Large intestine (tissue), 12 donors: ENCODE results near the gene CUL1. TPM values are rescaled to one million over a fixed set of nuclear protein-coding genes. Genes with fewer than 3 reads are reported as not detected.

Experiments
- DNase-seq, 2 donors: peaks; one replicate each; pipeline versions ENCODE4 v3.0.0 to v3.0.0-alpha.2; 2013
- H3K27ac ChIP-seq: one replicate; pipeline ENCODE4 v1.5.1; 2013; ENCODE audit warnings: low read length
- H3K27me3 ChIP-seq: 2 replicates; pipeline ENCODE4 v1.6.1; 2013; ENCODE audit warnings: low read length; ENCODE audit not compliant: control insufficient read depth, insufficient read depth
- H3K36me3 ChIP-seq: 2 replicates; pipeline ENCODE4 v1.6.1; 2013; ENCODE audit warnings: low read length; ENCODE audit not compliant: control insufficient read depth, insufficient read depth
- H3K4me1 ChIP-seq: one replicate; pipeline ENCODE4 v1.6.1; 2013; ENCODE audit warnings: low read length; ENCODE audit not compliant: control insufficient read depth, insufficient read depth
- H3K4me3 ChIP-seq: one replicate; pipeline ENCODE4 v1.5.1; 2013; ENCODE audit warnings: low read length
- H3K9me3 ChIP-seq: one replicate; pipeline ENCODE4 v1.6.1; 2013; ENCODE audit warnings: mild to moderate bottlenecking, low read depth, low read length, moderate library complexity; ENCODE audit not compliant: control insufficient read depth
- WGBS: methylation state at CpG from one replicate; pipeline ENCODE4 v1.1.5; 2013; ENCODE audit warnings: low lambda C conversion rate; ENCODE audit not compliant: insufficient coverage; 5-methylcytosine and 5-hydroxymethylcytosine counted together
- long read RNA-seq, 11 donors: transcript quantifications; one replicate each; lab custom pipeline, GENCODE V29; 2026
- polyA plus RNA-seq: library from polyadenylated mRNA; unstranded; fragments of 120-200 nt; gene quantifications from one replicate; pipeline ENCODE4 v1.2.1, GENCODE V29; 2013

The CUL1 gene
- polyA plus RNA-seq, result 43.7 TPM
- long read RNA-seq, donor 1, transcript CUL1-201 (22 exons, 3,064 nt), result major isoform, 6 of 7 reads
- long read RNA-seq, donor 1, partial matches to known transcripts, result 0 of 7 reads
- long read RNA-seq, donor 1, other reads (novel, unspliced or antisense), result 0 of 7 reads
- long read RNA-seq, donor 2, transcript CUL1-201 (22 exons, 3,064 nt), result major isoform, 9 of 15 reads
- long read RNA-seq, donor 2, partial matches to known transcripts, result 6 of 15 reads
- long read RNA-seq, donor 2, other reads (novel, unspliced or antisense), result 0 of 15 reads
- long read RNA-seq, donor 3, transcript CUL1-201 (22 exons, 3,064 nt), result major isoform, 15 of 25 reads
- long read RNA-seq, donor 3, partial matches to known transcripts, result 9 of 25 reads
- long read RNA-seq, donor 3, other reads (novel, unspliced or antisense), result 0 of 25 reads
- long read RNA-seq, donor 4, result 0 reads
- long read RNA-seq, donor 5, transcript CUL1-201 (22 exons, 3,064 nt), result major isoform, 7 of 8 reads
- long read RNA-seq, donor 5, partial matches to known transcripts, result 0 of 8 reads
- long read RNA-seq, donor 5, other reads (novel, unspliced or antisense), result 0 of 8 reads
- long read RNA-seq, donor 6, transcript CUL1-201 (22 exons, 3,064 nt), result major isoform, 10 of 16 reads
- long read RNA-seq, donor 6, partial matches to known transcripts, result 5 of 16 reads
- long read RNA-seq, donor 6, other reads (novel, unspliced or antisense), result 0 of 16 reads
- long read RNA-seq, donor 7, partial matches to known transcripts, result 0 of 4 reads
- long read RNA-seq, donor 7, other reads (novel, unspliced or antisense), result 0 of 4 reads
- long read RNA-seq, donor 8, partial matches to known transcripts, result 13 of 16 reads
- long read RNA-seq, donor 8, other reads (novel, unspliced or antisense), result 0 of 16 reads
- long read RNA-seq, donor 9, transcript CUL1-201 (22 exons, 3,064 nt), result major isoform, 9 of 14 reads
- long read RNA-seq, donor 9, partial matches to known transcripts, result 5 of 14 reads
- long read RNA-seq, donor 9, other reads (novel, unspliced or antisense), result 0 of 14 reads
- long read RNA-seq, donor 10, transcript CUL1-201 (22 exons, 3,064 nt), result major isoform, 11 of 17 reads
- long read RNA-seq, donor 10, partial matches to known transcripts, result 6 of 17 reads
- long read RNA-seq, donor 10, other reads (novel, unspliced or antisense), result 0 of 17 reads
- long read RNA-seq, donor 11, transcript CUL1-201 (22 exons, 3,064 nt), result major isoform, 10 of 16 reads
- long read RNA-seq, donor 11, partial matches to known transcripts, result 6 of 16 reads
- long read RNA-seq, donor 11, other reads (novel, unspliced or antisense), result 0 of 16 reads

GRCh38 chr7:148698397-148699023, at the start of gene CUL1:
TSS of gene CUL1 (plus strand) at chr7:148698903. CDS start at chr7:148730123, 31,220 bp downstream.
- Histone ChIP-seq H3K9me3 (no peaks in the 10 kb centered on the region), H3K4me1 (peaks cover 5% of the 10 kb centered on the region), H3K27me3 (no peaks in the 10 kb centered on the region), H3K27ac (peak within 1 kb of the TSS; percentile 88), H3K36me3 (no peaks in the 10 kb centered on the region), H3K4me3 (peak within 1 kb of the TSS; percentile 87)
- no CpG with 5 or more reads among the region's 84 CpGs for WGBS
- peak; percentile 63 to 89 for DNase-seq

- peaks cover 2% of the 10 kb centered on the region for H3K27me3 ChIP-seq
- H3K27ac ChIP-seq, result no peak overlapping the region
- H3K4me1 ChIP-seq, result no peaks in the 10 kb centered on the region
- no peaks in the 10 kb centered on the region for H3K9me3 ChIP-seq
- WGBS, result no CpG with 5 or more reads among the region's 4 CpGs
- DNase-seq, result no peak
- H3K36me3 ChIP-seq, result no peaks in the 10 kb centered on the region
- H3K4me3 ChIP-seq, result no peak overlapping the region
These were observed 48.4 kb upstream of the CUL1 start for GRCh38 chr7:148650232-148650858.

DNA sequence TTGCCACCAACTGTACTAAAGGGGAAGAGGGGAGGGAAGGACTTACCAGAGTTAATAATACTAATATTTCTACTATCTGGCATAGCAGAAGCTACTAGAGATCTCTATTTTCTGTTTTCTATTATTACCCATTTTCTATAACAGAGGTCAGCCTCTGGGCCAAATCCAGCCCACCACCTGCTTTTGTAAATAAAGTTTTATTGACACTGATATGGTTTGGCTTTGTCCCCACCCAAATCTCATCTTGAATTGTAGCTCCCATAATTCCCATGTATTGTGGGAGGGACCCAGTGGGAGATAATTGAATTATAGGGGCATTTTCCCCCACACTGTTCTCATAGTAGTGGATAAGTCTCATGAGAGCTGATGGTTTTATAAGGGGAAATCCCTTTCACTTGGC, 45.9 kb upstream of the CUL1 start:
- no peak overlapping the region for H3K4me3 ChIP-seq
- no peaks in the 10 kb centered on the region for H3K27me3 ChIP-seq
- H3K9me3 ChIP-seq, result no peaks in the 10 kb centered on the region
- no peaks in the 10 kb centered on the region for H3K36me3 ChIP-seq
- DNase-seq, result no peak
- H3K4me1 ChIP-seq, result no peaks in the 10 kb centered on the region
- H3K27ac ChIP-seq, result no peak overlapping the region

DNA sequence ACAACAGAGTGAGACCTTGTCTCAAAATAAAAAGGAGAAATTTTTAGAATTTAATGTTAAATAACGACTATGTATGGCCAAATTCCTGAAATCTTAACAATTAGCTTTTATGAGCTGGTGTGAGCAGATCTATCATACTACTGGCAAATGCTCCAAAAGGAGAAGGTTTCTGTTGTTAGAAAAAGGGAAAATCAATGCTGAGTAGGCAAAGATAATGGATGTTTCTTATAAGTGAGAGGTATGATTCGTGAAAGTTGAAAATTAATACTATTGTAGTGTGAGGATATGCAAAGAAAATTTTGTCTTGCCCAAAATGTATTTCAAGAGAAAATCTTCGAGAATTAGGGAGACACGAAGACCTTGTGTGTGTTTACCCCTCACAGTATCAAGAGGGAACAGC, 40.8 kb upstream of the CUL1 start:
- WGBS, result 94% methylated on average over 3 of the region's 4 CpGs
- H3K27ac ChIP-seq, result no peak overlapping the region

GRCh38 chr7:148661471-148661870, 37.2 kb upstream of the CUL1 start:
- Histone ChIP-seq H3K4me3 (no peak overlapping the region), H3K36me3 (no peaks in the 10 kb centered on the region), H3K9me3 (no peaks in the 10 kb centered on the region), H3K4me1 (no peaks in the 10 kb centered on the region), H3K27ac (no peak overlapping the region), H3K27me3 (no peaks in the 10 kb centered on the region)
- DNase-seq, result no peak
- WGBS, result no CpG with 5 or more reads among the region's 2 CpGs

More for the DNA sequence above, 40.8 kb upstream of the CUL1 start:
- Histone ChIP-seq H3K4me3 (no peak overlapping the region), H3K4me1 (no peaks in the 10 kb centered on the region), H3K9me3 (no peaks in the 10 kb centered on the region), H3K27me3 (no peaks in the 10 kb centered on the region), H3K36me3 (no peaks in the 10 kb centered on the region)
- DNase-seq, result no peak

GRCh38 chr7:148662646-148663045, 36.1 kb upstream of the CUL1 start:
- no peaks in the 10 kb centered on the region for H3K9me3 ChIP-seq

DNA sequence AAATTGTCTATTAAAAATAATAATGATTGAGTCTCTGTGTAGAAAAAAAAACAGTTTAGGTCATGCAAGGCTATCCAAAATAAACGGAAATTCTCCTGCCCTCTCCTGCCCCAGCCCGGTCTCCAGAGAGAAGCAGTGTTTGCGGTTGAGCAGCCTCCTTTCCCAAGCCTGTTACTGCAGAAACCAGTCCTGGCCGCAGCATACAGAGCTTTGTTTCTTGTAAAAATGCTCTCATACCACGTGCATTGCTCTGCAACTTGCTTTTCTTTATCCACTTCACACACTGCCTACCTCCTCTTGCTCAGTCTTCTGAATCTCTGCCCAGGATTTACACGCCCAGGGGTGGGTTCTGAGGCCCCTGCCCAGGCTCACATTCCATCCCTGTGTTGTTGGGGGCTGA, 34.4 kb upstream of the CUL1 start:
- WGBS, result no CpG with 5 or more reads among the region's 6 CpGs
- peaks cover 2% of the 10 kb centered on the region for H3K27me3 ChIP-seq
- DNase-seq, result no peak
- H3K36me3 ChIP-seq, result no peaks in the 10 kb centered on the region
- H3K9me3 ChIP-seq, result no peaks in the 10 kb centered on the region
- H3K4me1 ChIP-seq, result no peaks in the 10 kb centered on the region
- no peak overlapping the region for H3K27ac ChIP-seq
- no peak overlapping the region for H3K4me3 ChIP-seq

More at GRCh38 chr7:148662646-148663045, 36.1 kb upstream of the CUL1 start:
- no peak overlapping the region for H3K4me3 ChIP-seq
- no peaks in the 10 kb centered on the region for H3K4me1 ChIP-seq
- no peaks in the 10 kb centered on the region for H3K27me3 ChIP-seq
- no peak for DNase-seq
- H3K27ac ChIP-seq, result no peak overlapping the region
- no CpG with 5 or more reads among the region's 3 CpGs for WGBS
- H3K36me3 ChIP-seq, result no peaks in the 10 kb centered on the region

GRCh38 chr7:148665221-148665620, 33.5 kb upstream of the CUL1 start:
- Histone ChIP-seq H3K27ac (no peak overlapping the region), H3K9me3 (no peaks in the 10 kb centered on the region), H3K4me1 (no peaks in the 10 kb centered on the region), H3K4me3 (no peak overlapping the region), H3K36me3 (no peaks in the 10 kb centered on the region), H3K27me3 (peaks cover 2% of the 10 kb centered on the region)
- WGBS, result 100% methylated on average over 1 of the region's 4 CpGs
- DNase-seq, result no peak

DNA sequence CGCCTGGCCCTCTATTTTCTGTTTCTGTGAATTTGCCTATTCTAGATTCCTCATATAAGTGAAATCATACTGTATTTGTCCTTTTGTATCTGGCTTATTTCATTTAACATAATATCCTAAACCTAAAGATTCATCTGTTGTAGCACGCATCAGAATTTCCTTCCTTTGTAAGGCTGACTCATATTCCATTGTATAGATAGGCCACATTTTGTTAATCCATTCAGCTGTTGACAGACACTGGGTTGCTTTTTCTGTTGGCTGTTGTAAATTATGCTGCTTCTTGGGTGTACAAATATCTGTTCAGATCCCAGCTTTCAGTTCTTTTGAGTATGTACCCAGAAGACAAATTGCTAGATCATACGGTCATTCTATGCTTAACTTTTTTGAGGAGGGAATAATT, 28.8 kb upstream of the CUL1 start:
- Histone ChIP-seq H3K4me3 (no peak overlapping the region), H3K9me3 (no peaks in the 10 kb centered on the region), H3K27me3 (peaks cover 2% of the 10 kb centered on the region), H3K36me3 (no peaks in the 10 kb centered on the region), H3K27ac (no peak overlapping the region), H3K4me1 (no peaks in the 10 kb centered on the region)
- DNase-seq, result no peak
- WGBS, result 83% methylated on average over 1 of the region's 3 CpGs
